Effector memory CD8-positive, alpha-beta T cell (primary cell): ENCODE measurements around the gene MYORG.
A peak's percentile ranks its signal among the peaks of the same experiment; 100 is the strongest.

Experiments
- ATAC-seq: fragments of 150-1000 bp; cut with Tn5 transposase; replicated peaks from 2 replicates; pipeline ENCODE4 v1.10.0; 2021; ENCODE audit warnings: mild to moderate bottlenecking, moderate library complexity
- DNase-seq, 3 experiments: peaks; one replicate each; pipeline ENCODE4 v3.0.0; 2021
- H3K27ac Mint-ChIP-seq, 2 donors: one replicate each; pipeline ENCODE4 v1.8.0; 2022; ENCODE audit warnings: mild to moderate bottlenecking in 2 of 2, mixed read lengths in 2 of 2, moderate library complexity in 2 of 2
- H3K27me3 Mint-ChIP-seq, 2 donors: one replicate each; pipeline ENCODE4 v1.8.0; 2022; ENCODE audit warnings: mixed read lengths in 2 of 2
- H3K36me3 Mint-ChIP-seq: one replicate; pipeline ENCODE4 v1.8.0; 2022; ENCODE audit warnings: mild to moderate bottlenecking, moderate library complexity, mixed read lengths; ENCODE audit not compliant: insufficient read depth
- H3K4me1 Mint-ChIP-seq, 2 donors: one replicate each; pipeline ENCODE4 v1.8.0; 2022; ENCODE audit warnings: low read depth in 2 of 2, mixed read lengths in 2 of 2
- H3K4me3 Mint-ChIP-seq, 2 donors: one replicate each; pipeline ENCODE4 v1.8.0; 2022; ENCODE audit warnings: mild to moderate bottlenecking in 2 of 2, mixed read lengths in 2 of 2, moderate library complexity in 2 of 2
- H3K9me3 Mint-ChIP-seq, 2 donors: one replicate each; pipeline ENCODE4 v1.8.0; 2022; ENCODE audit warnings: mixed read lengths in 2 of 2
- total RNA-seq, 9 experiments: gene quantifications; one replicate each; lab custom pipeline; 2026; lab: John Stamatoyannopoulos, UW

Gene MYORG
- 0 to 6.9 (median 3.1) reads per million in 9 experiments for total RNA-seq

GRCh38 chr9:34376596-34377403 is at the start of gene MYORG:
TSS of gene MYORG (minus strand) at chr9:34376898. CDS start at chr9:34372943, 3,955 bp downstream.
- H3K9me3 Mint-ChIP-seq = no peaks in the 10 kb centered on the region
- DNase-seq = peak; percentile 93 to 96 (median 96)
- H3K36me3 Mint-ChIP-seq = peaks cover 22% of the 10 kb centered on the region
- H3K27ac Mint-ChIP-seq = peak within 1 kb of the TSS; percentile 0 to 80
- ATAC-seq = peak; percentile 78
- H3K4me3 Mint-ChIP-seq = peak within 1 kb of the TSS; percentile 83 to 90
- no peaks in the 10 kb centered on the region for H3K27me3 Mint-ChIP-seq
- peaks cover 30 to 43% of the 10 kb centered on the region in 2 donors for H3K4me1 Mint-ChIP-seq

GRCh38 chr9:34419716-34420504 is 43.2 kb upstream of the MYORG start:
- H3K36me3 Mint-ChIP-seq = no peaks in the 10 kb centered on the region
- H3K27me3 Mint-ChIP-seq = no peaks in the 10 kb centered on the region
- no peak overlapping the region for H3K4me3 Mint-ChIP-seq
- H3K9me3 Mint-ChIP-seq = no peaks in the 10 kb centered on the region
- H3K4me1 Mint-ChIP-seq = peaks cover 0 to 3% of the 10 kb centered on the region in 2 donors
- no peak for DNase-seq
- ATAC-seq = no peak
- no peak overlapping the region for H3K27ac Mint-ChIP-seq

GRCh38 chr9:34417734-34418133 is 41.0 kb upstream of the MYORG start:
- no peak overlapping the region for H3K4me3 Mint-ChIP-seq
- no peak for ATAC-seq
- no peaks in the 10 kb centered on the region for H3K36me3 Mint-ChIP-seq
- no peak for DNase-seq
- peaks cover 0 to 3% of the 10 kb centered on the region in 2 donors for H3K9me3 Mint-ChIP-seq
- H3K4me1 Mint-ChIP-seq = peaks cover 0 to 3% of the 10 kb centered on the region in 2 donors
- H3K27ac Mint-ChIP-seq = no peak overlapping the region
- H3K27me3 Mint-ChIP-seq = no peaks in the 10 kb centered on the region

- H3K27ac Mint-ChIP-seq = no peak overlapping the region
- no peaks in the 10 kb centered on the region for H3K4me1 Mint-ChIP-seq
- peaks cover 0 to 5% of the 10 kb centered on the region in 2 donors for H3K9me3 Mint-ChIP-seq
- no peaks in the 10 kb centered on the region for H3K27me3 Mint-ChIP-seq
- peak in 1 of 3 experiments; percentile 22 for DNase-seq
- no peak overlapping the region for H3K4me3 Mint-ChIP-seq
- no peaks in the 10 kb centered on the region for H3K36me3 Mint-ChIP-seq
- ATAC-seq = no peak
These were observed 36.6 kb upstream of the MYORG start for GRCh38 chr9:34413231-34413852.

GRCh38 chr9:34412336-34412735 is 35.6 kb upstream of the MYORG start:
- H3K36me3 Mint-ChIP-seq = no peaks in the 10 kb centered on the region
- ATAC-seq = no peak
- peaks cover 0 to 5% of the 10 kb centered on the region in 2 donors for H3K9me3 Mint-ChIP-seq
- H3K27ac Mint-ChIP-seq = no peak overlapping the region
- H3K4me1 Mint-ChIP-seq = no peaks in the 10 kb centered on the region
- H3K4me3 Mint-ChIP-seq = no peak overlapping the region
- no peaks in the 10 kb centered on the region for H3K27me3 Mint-ChIP-seq
- no peak for DNase-seq

- H3K4me1 Mint-ChIP-seq = no peaks in the 10 kb centered on the region
- no peak overlapping the region for H3K27ac Mint-ChIP-seq
- H3K27me3 Mint-ChIP-seq = no peaks in the 10 kb centered on the region
- DNase-seq (no peak), ATAC-seq (no peak)
- peaks cover 0 to 5% of the 10 kb centered on the region in 2 donors for H3K9me3 Mint-ChIP-seq
- peaks cover 3% of the 10 kb centered on the region for H3K36me3 Mint-ChIP-seq
- H3K4me3 Mint-ChIP-seq = no peak overlapping the region
These were observed 32.5 kb upstream of the MYORG start for GRCh38 chr9:34409154-34409553.

- Mint-ChIP-seq H3K4me3 (no peak overlapping the region), H3K36me3 (peaks cover 3% of the 10 kb centered on the region), H3K4me1 (no peaks in the 10 kb centered on the region), H3K9me3 (peaks cover 0 to 5% of the 10 kb centered on the region in 2 donors), H3K27me3 (no peaks in the 10 kb centered on the region), H3K27ac (no peak overlapping the region)
- DNase-seq = no peak
- ATAC-seq = no peak
These were observed 31.5 kb upstream of the MYORG start for GRCh38 chr9:34408173-34408572.

- peaks cover 3% of the 10 kb centered on the region for H3K36me3 Mint-ChIP-seq
- H3K27me3 Mint-ChIP-seq = no peaks in the 10 kb centered on the region
- no peak for ATAC-seq
- H3K9me3 Mint-ChIP-seq = no peaks in the 10 kb centered on the region
- no peak for DNase-seq
- no peak overlapping the region for H3K27ac Mint-ChIP-seq
- H3K4me1 Mint-ChIP-seq = no peaks in the 10 kb centered on the region
- H3K4me3 Mint-ChIP-seq = no peak overlapping the region
These were observed 29.5 kb upstream of the MYORG start for GRCh38 chr9:34406219-34406618.

- no peaks in the 10 kb centered on the region for H3K27me3 Mint-ChIP-seq
- no peaks in the 10 kb centered on the region for H3K4me1 Mint-ChIP-seq
- DNase-seq (no peak), ATAC-seq (no peak)
- no peaks in the 10 kb centered on the region for H3K9me3 Mint-ChIP-seq
- H3K36me3 Mint-ChIP-seq = peaks cover 3% of the 10 kb centered on the region
- H3K27ac Mint-ChIP-seq = no peak overlapping the region
- no peak overlapping the region for H3K4me3 Mint-ChIP-seq
These were observed 29.0 kb upstream of the MYORG start for GRCh38 chr9:34405719-34406118.

- H3K4me1 Mint-ChIP-seq = no peaks in the 10 kb centered on the region
- H3K27ac Mint-ChIP-seq = no peak overlapping the region
- H3K4me3 Mint-ChIP-seq = no peak overlapping the region
- peak; percentile 45 to 51 (median 48) for DNase-seq
- H3K36me3 Mint-ChIP-seq = peaks cover 3% of the 10 kb centered on the region
- H3K27me3 Mint-ChIP-seq = no peaks in the 10 kb centered on the region
- no peaks in the 10 kb centered on the region for H3K9me3 Mint-ChIP-seq
- no peak for ATAC-seq
These were observed 27.1 kb upstream of the MYORG start for GRCh38 chr9:34403554-34404380.

- Mint-ChIP-seq H3K4me1 (no peaks in the 10 kb centered on the region), H3K27ac (no peak overlapping the region), H3K27me3 (no peaks in the 10 kb centered on the region), H3K4me3 (no peak overlapping the region), H3K9me3 (no peaks in the 10 kb centered on the region), H3K36me3 (no peaks in the 10 kb centered on the region)
- ATAC-seq (no peak), DNase-seq (no peak)
These were observed 24.2 kb upstream of the MYORG start for GRCh38 chr9:34400686-34401602.

GRCh38 chr9:34400275-34400674 is 23.6 kb upstream of the MYORG start:
- ATAC-seq = no peak
- H3K27me3 Mint-ChIP-seq = no peaks in the 10 kb centered on the region

More at GRCh38 chr9:34400275-34400674, 23.6 kb upstream of the MYORG start:
- H3K4me3 Mint-ChIP-seq = no peak overlapping the region
- DNase-seq = no peak
- no peaks in the 10 kb centered on the region for H3K36me3 Mint-ChIP-seq
- no peak overlapping the region for H3K27ac Mint-ChIP-seq
- no peaks in the 10 kb centered on the region for H3K9me3 Mint-ChIP-seq
- no peaks in the 10 kb centered on the region for H3K4me1 Mint-ChIP-seq
